AG08396 (cell line): ENCODE measurements around the gene NCAPH2.

Experiments used
- DNase-seq: peaks from one replicate; pipeline ENCODE4 v3.0.0; 2012; ENCODE audit warnings: low spot score, mixed read lengths

Gene NCAPH2

GRCh38 chr22:50573491-50574382 is 65.7 kb downstream of the NCAPH2 start:
- DNase-seq: no peak

DNA sequence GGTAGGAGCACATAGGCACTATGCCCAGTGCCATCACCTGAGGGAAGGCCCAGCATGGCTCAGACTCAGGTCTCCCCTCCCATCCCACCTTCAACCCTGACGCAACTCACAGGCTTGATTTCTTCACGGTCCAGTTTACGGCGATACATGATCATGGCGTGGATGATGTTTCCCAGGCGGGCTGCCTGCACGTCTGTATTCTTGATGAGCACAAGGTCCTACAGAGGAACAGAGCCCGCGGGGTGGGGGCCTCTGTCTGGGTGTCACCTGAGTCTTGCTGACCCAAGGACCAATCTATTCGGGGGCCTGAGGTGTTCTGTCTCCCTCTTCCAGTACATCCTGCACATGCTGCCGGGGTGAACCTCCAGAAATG is 66.3 kb downstream of the NCAPH2 start:
- no peak for DNase-seq
